Stimulated activated effector memory CD8-positive, alpha-beta T cell treated with anti-CD3 and anti-CD28 coated beads, Interleukin-12 subunit alpha, Interleukin-12 subunit beta, amount 100 ng/mL, for 72 hours (primary cell): ENCODE data around the gene CHTF18.
"Not testable (repeated sequence)": the region's sequence is repeated elsewhere in the genome, so short reads cannot be mapped to it uniquely, and the experiment has no call there.

Experiments
- ATAC-seq: fragments of 150-1000 bp; cut with Tn5 transposase; 2 replicates; pipeline ENCODE4 v1.10.0; 2021
- DNase-seq, 2 donors: peaks; one replicate each; pipeline ENCODE4 v3.0.0; 2021 to 2022; ENCODE audit warnings: low spot score in 2 of 2
- H3K27ac Mint-ChIP-seq: one replicate; pipeline ENCODE4 v1.8.0; 2022; ENCODE audit warnings: mild to moderate bottlenecking, mixed read lengths
- H3K36me3 Mint-ChIP-seq: one replicate; pipeline ENCODE4 v1.8.0; 2022; ENCODE audit warnings: mild to moderate bottlenecking, mixed read lengths
- H3K4me1 Mint-ChIP-seq: one replicate; pipeline ENCODE4 v1.8.0; 2022; ENCODE audit warnings: mixed read lengths
- H3K4me3 Mint-ChIP-seq: one replicate; pipeline ENCODE4 v1.8.0; 2022; ENCODE audit warnings: mild to moderate bottlenecking, mixed read lengths
- H3K9me3 Mint-ChIP-seq: one replicate; pipeline ENCODE4 v1.8.0; 2022; ENCODE audit warnings: mixed read lengths

Gene CHTF18

DNA sequence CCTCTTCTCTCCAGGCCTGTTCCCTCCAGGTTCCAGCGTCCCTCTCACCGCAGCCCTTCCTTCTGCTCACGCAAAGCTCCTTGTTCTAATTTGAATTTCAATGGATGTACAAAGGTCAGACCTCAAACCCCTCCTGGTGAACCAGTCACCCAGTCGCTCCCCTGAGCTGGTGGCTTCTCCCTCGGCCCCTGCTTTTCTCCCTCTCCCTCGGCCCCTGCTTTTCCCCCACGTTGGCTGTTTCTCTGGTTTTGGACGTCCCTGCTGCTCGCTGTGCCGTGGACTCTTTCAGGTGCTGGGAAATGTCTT, 36.5 kb upstream of the CHTF18 start:
- Mint-ChIP-seq H3K4me3 (no peak overlapping the region), H3K36me3 (no peaks in the 10 kb centered on the region), H3K9me3 (no peaks in the 10 kb centered on the region), H3K27ac (no peak overlapping the region), H3K4me1 (no peaks in the 10 kb centered on the region)
- no peak for ATAC-seq
- no peak for DNase-seq

DNA sequence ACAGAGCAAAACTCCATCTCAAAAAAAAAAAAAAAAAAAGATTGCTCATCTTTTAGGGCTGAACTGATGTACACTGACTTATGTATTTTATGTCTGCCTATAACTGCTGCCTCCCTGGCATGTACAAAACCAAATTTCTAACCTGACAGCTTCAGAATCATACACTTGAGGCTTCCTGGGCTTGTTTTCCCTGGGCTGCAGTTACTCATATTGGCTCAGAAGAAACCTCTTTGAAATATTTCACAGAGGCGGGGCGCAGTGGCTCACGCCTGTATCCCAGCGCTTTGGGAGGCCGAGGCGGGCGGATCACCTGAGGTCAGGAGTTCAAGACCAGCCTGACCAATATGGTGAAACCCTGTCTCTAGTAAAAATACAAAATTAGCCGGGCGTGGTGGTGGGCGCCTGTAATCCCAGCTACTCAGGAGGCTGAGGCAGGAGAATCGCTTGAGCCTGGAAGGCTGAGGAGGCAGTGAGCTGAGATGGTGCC, 34.3 kb upstream of the CHTF18 start:
- not testable (repeated sequence) for H3K36me3 Mint-ChIP-seq, H3K27ac Mint-ChIP-seq, ATAC-seq, H3K4me3 Mint-ChIP-seq, DNase-seq, H3K9me3 Mint-ChIP-seq, H3K4me1 Mint-ChIP-seq

DNA sequence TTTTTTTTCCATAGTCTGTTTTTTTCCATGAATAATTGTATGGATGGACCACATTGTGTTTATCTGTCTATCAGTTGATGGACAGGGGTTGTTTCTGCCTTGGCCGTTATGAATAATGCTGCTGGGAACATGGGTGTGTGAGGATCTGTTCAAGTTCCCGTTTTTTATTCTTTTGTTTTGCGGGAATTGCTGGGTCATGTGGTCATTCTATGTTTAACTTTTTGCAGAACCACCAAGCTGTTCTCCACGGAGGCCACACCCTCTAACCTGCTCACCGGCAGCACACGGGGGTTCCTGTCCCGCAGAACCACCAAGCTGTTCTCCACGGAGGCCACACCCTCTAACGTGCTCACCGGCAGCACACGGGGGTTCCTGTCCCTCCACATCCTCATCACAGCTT, 33.8 kb upstream of the CHTF18 start:
- Mint-ChIP-seq H3K4me3 (no peak overlapping the region), H3K9me3 (no peaks in the 10 kb centered on the region), H3K36me3 (no peaks in the 10 kb centered on the region), H3K27ac (no peak overlapping the region), H3K4me1 (no peaks in the 10 kb centered on the region)
- ATAC-seq (no peak), DNase-seq (no peak)

DNA sequence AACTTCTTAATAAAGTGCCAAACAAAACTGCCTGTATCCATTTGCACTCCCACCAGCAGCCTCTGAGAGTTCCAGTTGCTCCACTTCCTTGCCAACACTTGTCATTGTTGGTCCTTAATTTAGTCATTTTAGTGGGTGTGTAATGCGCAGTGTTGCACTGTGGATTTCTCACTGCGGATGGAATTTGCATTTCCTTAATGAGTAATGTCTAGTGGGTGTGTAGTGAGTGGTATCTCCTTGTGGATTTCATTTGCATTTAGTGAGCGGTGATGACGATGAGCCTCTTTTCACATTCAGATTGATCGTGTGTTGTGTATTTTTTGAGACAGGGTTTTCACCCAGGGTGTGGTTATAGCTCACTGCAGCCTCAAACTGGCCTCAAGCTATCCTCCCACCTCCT, 32.0 kb upstream of the CHTF18 start:
- H3K36me3 Mint-ChIP-seq = no peaks in the 10 kb centered on the region
- no peak overlapping the region for H3K4me3 Mint-ChIP-seq
- no peak for DNase-seq
- no peak overlapping the region for H3K27ac Mint-ChIP-seq
- H3K9me3 Mint-ChIP-seq = no peaks in the 10 kb centered on the region
- ATAC-seq = peak; percentile 62
- H3K4me1 Mint-ChIP-seq = no peaks in the 10 kb centered on the region

DNA sequence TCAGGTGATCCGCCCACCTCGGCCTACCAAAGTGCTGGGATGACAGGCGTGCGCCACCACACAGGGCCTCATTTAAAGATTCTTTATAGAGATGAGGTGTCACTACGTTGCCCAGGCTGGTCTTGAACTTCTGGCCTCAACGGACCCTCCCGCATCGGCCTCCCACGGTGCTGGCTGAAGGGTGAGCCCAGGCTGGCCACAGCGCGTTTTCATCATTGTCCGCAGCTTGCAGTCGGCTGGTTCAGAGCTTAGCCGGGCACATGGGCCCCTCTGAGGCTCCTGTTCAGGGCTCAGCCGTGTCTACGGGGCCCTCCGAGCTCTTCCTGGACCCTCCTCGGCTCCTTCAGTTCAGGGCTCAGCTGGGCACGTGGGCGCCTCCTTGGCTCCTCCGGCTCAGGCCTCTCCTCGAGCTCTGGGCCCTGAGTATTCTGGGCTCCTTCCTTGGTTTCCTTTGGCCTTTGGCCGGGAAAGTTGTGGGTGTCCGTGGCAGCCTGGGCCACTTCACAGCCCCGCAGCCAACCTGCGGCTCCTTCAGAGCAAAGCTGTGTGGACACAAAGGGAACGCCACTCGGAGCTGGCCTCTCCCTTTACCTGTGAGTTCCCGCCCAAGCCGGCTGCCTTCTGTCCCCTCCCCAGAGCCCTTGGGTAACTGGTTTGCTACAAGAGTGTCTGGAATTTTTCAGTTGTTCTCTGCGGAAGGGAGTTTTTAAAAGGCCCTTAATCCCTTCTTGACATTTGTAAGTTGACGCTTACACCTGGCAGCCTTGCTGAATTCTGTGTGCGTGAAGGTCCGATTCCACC, 29.1 kb upstream of the CHTF18 start:
- no peak for DNase-seq
- H3K4me1 Mint-ChIP-seq = no peaks in the 10 kb centered on the region
- H3K9me3 Mint-ChIP-seq = no peaks in the 10 kb centered on the region
- H3K4me3 Mint-ChIP-seq = no peak overlapping the region
- no peak for ATAC-seq
- H3K27ac Mint-ChIP-seq = no peak overlapping the region
- H3K36me3 Mint-ChIP-seq = no peaks in the 10 kb centered on the region

DNA sequence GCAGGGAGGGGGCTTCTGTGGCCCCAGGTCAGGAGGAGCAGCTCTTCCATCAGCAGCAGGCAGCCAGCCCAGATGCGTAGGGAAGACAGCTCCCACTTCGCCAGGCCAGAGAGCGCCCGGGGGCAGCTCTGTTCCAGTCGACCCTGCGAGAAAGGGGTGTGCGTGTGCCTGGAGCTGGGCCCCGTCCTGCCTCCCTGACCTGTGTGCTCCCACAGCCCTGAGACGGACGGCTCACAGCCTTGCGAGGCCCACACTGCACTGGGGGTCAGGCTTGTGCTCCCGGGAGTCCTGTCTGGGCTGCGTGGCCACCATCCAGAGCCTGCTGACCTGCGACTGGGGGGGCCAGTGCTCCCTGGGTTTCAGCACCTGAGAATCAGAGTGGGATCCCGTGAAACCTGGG, 28.4 kb upstream of the CHTF18 start:
- ATAC-seq = no peak
- no peak overlapping the region for H3K27ac Mint-ChIP-seq
- H3K36me3 Mint-ChIP-seq = no peaks in the 10 kb centered on the region
- H3K4me1 Mint-ChIP-seq = no peaks in the 10 kb centered on the region
- H3K4me3 Mint-ChIP-seq = no peak overlapping the region
- no peaks in the 10 kb centered on the region for H3K9me3 Mint-ChIP-seq
- DNase-seq = no peak

DNA sequence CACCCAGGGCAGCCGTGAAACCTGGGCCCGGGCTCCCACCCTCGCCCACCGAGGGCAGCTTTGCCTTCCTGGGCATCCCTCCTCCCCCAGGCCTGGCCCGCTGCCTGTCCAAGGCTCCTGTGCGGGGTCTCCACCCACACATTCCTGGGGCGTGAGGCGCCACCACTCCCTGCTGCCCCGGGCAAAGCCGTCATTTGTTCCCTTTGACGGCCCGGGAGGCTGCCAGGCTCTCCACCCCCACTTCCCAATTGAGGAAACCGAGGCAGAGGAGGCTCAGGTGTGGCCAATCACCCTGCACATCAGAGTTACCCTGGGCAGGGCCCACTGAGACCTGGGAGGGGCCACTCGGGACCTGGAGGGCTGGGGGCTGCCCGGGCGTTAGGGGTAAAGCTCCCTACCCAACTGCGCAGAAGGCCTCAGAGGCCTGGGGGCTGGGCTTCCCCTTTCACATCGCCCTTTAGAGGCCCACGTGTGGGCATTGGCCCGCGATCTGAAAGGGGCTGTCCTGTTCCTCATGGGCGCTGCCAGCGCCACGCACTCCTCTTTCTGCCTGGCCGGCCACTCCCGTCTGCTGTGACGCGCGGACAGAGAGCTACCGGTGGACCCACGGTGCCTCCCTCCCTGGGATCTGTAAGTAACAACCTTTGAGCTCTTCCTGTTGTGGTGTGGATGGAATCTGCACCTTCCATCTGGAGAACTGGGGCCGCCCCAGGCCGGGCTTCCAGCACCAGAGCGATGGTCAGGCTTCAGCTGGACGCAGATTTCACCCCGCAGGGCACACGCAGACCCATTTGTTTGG, 27.7 kb upstream of the CHTF18 start, which contains the start of gene MSLN:
Gene MSLN, plus strand, starts transcription at position 190 of the 799 bp plus-strand sequence. CDS start 1,947 bp downstream, outside the sequence.
- ATAC-seq = no peak
- H3K9me3 Mint-ChIP-seq = no peaks in the 10 kb centered on the region
- DNase-seq = no peak
- no peak within 1 kb of the TSS for H3K4me3 Mint-ChIP-seq
- no peaks in the 10 kb centered on the region for H3K36me3 Mint-ChIP-seq
- H3K4me1 Mint-ChIP-seq = no peaks in the 10 kb centered on the region
- H3K27ac Mint-ChIP-seq = no peak within 1 kb of the TSS

DNA sequence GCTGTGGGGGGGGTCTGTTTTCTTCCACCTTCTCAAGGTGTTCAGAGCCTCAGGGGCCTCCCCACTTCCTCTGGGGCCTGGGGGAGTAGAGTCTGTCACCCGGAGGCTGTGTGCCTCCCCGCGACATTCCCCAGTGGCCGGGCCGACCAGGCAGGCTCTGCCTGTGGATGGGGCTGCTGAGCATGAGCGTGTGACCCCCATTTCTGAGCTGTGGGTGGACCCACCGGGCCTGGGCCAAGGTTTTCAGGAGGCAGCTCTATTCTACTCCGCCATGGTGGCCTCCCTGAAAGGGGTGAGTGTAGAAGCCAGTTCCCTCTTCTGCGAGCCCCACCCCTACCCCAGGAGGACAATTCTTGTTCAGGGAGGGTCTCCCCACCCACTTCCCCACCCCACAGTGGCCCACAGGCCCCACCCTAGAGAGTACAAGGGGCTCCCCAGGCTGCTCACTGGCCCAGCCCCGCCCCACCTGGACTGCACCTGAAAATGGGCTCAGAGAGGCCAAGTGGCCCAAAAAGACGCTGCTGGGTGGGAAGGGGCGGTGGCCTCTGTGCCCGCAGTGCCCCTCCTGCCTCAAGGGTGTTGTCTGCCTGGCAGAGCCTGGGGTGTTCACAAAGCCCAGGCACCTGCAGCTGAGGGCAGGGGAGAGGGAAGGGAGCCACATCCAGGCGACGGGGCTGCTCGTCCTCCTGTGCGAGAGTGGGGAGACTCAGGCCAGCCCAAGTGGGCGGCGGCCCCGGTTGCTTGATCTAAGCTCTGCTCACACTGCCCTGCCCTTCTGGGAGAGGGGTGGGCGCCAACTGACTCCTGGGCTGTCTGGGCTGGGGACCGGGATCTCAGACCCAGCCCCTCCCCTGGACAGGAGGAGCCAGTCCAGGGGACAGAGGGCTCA, 26.6 kb upstream of the CHTF18 start:
- H3K27ac Mint-ChIP-seq = no peak overlapping the region
- ATAC-seq = no peak
- H3K4me1 Mint-ChIP-seq = no peaks in the 10 kb centered on the region
- no peak overlapping the region for H3K4me3 Mint-ChIP-seq
- no peaks in the 10 kb centered on the region for H3K36me3 Mint-ChIP-seq
- H3K9me3 Mint-ChIP-seq = no peaks in the 10 kb centered on the region
- DNase-seq = no peak

DNA sequence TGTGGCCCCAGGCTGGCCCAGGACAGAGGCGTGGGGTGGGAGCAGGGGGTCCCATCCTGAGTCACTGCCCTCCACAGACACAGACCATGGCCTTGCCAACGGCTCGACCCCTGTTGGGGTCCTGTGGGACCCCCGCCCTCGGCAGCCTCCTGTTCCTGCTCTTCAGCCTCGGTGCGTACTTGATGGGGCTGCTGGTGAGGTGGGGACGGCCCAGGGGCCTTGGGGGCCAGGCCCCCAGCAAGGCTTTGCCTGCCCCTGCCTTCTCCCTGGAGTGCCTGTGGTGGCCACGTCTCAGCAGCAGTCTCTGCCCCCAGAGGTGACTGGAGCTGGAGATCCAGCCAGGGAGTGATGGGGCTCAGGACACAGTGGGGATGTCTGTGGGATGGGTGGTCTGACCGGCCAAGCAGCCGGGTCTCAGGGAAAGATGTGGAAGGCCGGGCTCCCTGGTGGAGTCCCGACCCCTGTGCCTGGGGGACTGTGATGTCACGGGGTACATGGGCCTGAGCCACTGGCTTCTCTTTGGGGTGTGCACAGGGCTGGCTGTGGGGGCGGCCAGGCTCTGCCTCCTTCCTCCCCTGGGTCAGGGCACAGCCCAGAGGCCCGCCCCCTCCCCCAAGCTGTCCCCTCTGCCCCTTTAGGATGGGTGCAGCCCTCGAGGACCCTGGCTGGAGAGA, 25.7 kb upstream of the CHTF18 start:
- H3K9me3 Mint-ChIP-seq = no peaks in the 10 kb centered on the region
- no peaks in the 10 kb centered on the region for H3K4me1 Mint-ChIP-seq
- no peak overlapping the region for H3K4me3 Mint-ChIP-seq
- no peaks in the 10 kb centered on the region for H3K36me3 Mint-ChIP-seq
- H3K27ac Mint-ChIP-seq = no peak overlapping the region
- peak; percentile 4 for ATAC-seq
- DNase-seq = no peak

DNA sequence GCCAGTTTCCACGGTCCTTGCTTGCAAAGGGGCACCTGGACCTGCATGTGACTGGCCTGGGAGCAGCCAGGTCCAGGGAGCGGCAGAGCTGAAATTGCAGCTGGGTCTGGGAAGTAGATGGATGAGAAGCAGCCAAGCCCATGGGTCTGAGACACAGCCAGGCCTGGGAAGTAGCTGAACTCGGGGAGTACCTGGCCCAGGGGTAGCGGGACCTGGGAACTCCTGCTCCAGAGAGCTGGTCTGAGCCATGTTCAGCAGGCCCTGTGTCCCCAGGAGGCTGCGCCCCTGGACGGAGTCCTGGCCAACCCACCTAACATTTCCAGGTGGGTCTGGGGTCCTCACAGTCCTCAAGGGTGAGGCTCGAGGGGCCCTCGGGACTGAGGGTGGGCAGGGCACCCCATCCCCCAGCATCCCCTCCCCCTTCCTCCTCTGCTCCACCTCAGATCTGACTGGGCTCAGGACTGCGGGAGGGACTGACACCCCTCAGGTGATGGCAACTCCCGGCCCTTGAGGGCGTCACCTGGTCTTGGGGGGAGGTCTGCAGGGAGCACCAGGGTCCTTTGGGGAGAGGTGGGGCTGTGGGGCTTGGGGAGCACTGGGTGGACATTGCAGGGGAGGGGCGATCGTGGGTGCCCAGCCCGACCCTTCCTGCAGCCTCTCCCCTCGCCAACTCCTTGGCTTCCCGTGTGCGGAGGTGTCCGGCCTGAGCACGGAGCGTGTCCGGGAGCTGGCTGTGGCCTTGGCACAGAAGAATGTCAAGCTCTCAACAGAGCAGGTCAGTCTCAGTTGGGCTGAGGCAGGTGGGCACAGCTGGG, 24.8 kb upstream of the CHTF18 start:
- Mint-ChIP-seq H3K9me3 (no peaks in the 10 kb centered on the region), H3K4me3 (no peak overlapping the region), H3K27ac (no peak overlapping the region), H3K4me1 (no peaks in the 10 kb centered on the region), H3K36me3 (no peaks in the 10 kb centered on the region)
- no peak for DNase-seq
- ATAC-seq = no peak

DNA sequence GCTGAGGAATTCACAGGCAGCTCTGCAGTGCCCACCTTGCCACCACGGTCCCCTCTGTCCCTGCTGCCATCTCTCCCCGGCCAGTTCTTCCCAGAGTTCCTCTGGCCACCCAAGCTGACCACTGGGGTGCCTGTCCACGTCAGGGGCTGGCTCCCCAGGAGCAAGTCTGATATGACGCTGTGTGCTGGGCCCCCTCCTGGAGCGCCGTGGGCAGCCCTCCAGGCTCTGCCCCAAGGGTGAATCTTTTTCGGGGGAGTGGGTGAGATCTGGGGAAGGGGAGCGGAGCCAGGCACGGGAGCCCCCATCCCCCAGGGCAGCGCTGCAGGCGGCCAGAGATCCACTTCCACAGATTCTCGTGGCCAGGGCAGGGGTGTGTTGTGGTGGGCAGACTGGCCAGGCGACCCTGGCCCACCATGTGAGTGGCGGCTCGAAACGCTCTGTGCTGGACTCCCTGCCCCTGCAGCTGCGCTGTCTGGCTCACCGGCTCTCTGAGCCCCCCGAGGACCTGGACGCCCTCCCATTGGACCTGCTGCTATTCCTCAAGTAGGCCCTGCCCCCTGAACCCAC, 24.2 kb upstream of the CHTF18 start:
- no peak for DNase-seq
- no peaks in the 10 kb centered on the region for H3K9me3 Mint-ChIP-seq
- no peak overlapping the region for H3K4me3 Mint-ChIP-seq
- ATAC-seq = no peak
- H3K27ac Mint-ChIP-seq = no peak overlapping the region
- H3K36me3 Mint-ChIP-seq = no peaks in the 10 kb centered on the region
- no peaks in the 10 kb centered on the region for H3K4me1 Mint-ChIP-seq

DNA sequence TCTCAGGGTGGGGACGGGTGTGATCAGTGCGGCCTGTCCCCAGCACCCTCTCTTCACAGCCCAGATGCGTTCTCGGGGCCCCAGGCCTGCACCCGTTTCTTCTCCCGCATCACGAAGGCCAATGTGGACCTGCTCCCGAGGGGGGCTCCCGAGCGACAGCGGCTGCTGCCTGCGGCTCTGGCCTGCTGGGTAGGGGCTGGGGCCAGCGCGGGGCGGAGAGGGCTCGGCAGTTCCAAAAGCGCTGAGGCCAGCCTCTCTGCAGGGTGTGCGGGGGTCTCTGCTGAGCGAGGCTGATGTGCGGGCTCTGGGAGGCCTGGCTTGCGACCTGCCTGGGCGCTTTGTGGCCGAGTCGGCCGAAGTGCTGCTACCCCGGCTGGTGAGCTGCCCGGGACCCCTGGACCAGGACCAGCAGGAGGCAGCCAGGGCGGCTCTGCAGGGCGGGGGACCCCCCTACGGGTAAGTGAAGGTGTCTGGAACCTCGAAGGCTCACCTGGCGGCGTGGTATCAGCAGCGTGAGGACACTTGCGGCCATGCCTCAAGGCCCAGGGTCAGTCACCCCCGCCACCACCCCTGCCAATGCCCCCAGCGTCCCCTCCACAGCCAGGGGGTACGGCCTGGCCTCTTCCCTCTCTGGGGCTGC, 23.5 kb upstream of the CHTF18 start:
- Mint-ChIP-seq H3K4me1 (no peaks in the 10 kb centered on the region), H3K36me3 (no peaks in the 10 kb centered on the region), H3K9me3 (no peaks in the 10 kb centered on the region), H3K27ac (no peak overlapping the region), H3K4me3 (no peak overlapping the region)
- DNase-seq (no peak), ATAC-seq (no peak)

DNA sequence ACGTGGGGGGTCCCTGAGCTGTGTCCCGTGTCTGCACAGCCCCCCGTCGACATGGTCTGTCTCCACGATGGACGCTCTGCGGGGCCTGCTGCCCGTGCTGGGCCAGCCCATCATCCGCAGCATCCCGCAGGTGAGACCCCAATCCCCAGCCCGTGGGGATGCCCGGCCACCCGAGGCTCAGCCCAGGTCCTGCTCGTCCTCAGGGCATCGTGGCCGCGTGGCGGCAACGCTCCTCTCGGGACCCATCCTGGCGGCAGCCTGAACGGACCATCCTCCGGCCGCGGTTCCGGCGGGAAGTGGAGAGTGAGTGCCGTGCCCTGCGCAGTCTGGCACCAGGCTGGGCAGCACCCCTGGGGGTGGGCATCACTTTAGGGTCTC, 22.9 kb upstream of the CHTF18 start:
- no peaks in the 10 kb centered on the region for H3K4me1 Mint-ChIP-seq
- no peaks in the 10 kb centered on the region for H3K36me3 Mint-ChIP-seq
- no peak overlapping the region for H3K4me3 Mint-ChIP-seq
- DNase-seq (no peak), ATAC-seq (no peak)
- no peak overlapping the region for H3K27ac Mint-ChIP-seq
- no peaks in the 10 kb centered on the region for H3K9me3 Mint-ChIP-seq
